ENCODE results near the gene AP3D1.
"Not testable (repeated sequence)": the region's sequence is repeated elsewhere in the genome, so short reads cannot be mapped to it uniquely, and the experiment has no call there.

AP3D1 gene

GRCh38 chr19:2108251-2109016, 42.9 kb downstream of the AP3D1 start:
- DNase-seq = no peak

- DNase-seq = no peak
Measured at GRCh38 chr19:2103045-2103707, 48.2 kb downstream of the AP3D1 start.

DNA sequence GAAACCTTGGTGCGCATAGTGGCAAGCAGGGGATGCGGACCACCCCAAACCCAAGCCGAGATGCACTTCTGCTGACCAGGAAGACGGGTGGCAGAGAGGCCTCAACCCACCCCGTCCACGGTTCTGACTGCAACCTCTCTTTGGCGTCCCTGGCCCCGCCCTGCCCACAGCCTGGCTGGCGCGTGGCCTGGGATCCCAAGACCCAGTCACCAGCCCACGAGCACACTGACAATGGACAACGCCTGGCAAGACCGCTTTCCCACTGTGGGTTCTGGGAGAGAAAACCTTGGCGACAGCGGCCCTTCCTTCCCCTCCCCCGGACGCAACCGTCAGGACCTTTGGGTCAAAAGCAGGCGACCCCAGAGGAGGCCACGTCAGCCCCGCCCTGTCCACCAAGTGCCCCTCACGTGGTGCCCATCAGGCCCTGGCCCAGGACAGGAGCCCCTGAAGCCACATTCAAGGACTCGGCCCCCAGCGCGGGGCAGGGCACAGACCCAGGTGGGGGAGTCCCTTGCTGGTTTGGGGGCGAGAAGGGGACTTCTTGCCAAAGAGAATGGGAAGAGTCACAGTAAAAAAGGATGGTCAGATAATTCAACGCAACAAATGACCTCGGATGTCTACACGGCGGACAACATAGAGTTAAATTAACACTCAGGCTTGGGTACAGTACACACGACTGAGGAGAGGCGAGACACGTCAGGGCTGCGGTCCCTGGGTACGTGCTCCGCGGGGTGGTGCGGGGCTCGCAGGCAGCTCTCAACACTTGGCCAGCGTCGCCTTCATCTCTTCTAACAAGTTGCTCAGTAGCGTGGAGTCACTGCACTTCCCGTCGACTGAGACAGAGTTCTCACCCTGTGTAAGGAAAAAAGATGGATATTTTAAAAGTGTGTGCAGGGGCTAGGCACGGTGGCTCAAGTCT, 49.7 kb downstream of the AP3D1 start:
- no peak for DNase-seq

DNA sequence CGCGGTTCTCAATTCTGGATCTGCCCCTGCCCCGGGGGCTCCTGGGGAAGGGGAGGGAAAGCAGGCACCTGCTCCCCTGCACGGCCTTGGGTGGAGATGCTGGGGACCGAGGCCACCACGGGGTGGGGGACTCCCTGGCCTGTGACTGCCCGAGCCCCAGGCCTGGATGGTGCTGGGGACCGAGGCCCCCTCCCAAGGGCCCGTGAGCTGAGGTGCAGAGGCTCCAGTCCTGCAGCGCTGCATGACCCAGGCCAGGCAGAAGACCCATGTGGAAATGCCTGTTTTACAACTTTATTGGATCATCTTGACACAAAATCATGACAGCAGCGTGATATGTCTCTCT, 50.7 kb downstream of the AP3D1 start:
- DNase-seq = no peak

GRCh38 chr19:2099937-2100718, 51.2 kb downstream of the AP3D1 start:
- no peak for DNase-seq

DNA sequence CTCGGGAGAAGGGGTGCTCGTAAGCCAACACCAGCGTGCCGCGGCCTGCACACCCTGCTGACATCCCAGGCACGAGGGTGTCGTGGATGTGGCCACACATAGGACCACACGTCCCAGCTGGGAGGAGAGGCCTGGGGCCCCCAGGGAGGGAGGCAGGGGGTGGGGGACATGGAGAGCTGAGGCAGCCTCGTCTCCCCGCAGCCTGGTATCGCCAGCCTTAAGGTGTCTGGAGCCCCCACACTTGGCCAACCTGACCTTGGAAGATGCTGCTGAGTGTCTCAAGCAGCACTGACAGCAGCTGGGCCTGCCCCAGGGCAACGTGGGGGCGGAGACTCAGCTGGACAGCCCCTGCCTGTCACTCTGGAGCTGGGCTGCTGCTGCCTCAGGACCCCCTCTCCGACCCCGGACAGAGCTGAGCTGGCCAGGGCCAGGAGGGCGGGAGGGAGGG, 52.3 kb downstream of the AP3D1 start:
- no peak for DNase-seq

GRCh38 chr19:2097886-2098327, 53.5 kb downstream of the AP3D1 start:
- DNase-seq = no peak

- DNase-seq = peak; percentile 57
Measured at GRCh38 chr19:2097203-2097885, 54.0 kb downstream of the AP3D1 start.

GRCh38 chr19:2096480-2097202, 54.7 kb downstream of the AP3D1 start, which contains the start of gene IZUMO4:
Gene IZUMO4, plus strand, starts transcription at chr19:2096915. Its CDS starts 31 bp downstream, at chr19:2096946.
- peak; percentile 100 for DNase-seq

- peak; percentile 90 for DNase-seq
Measured at GRCh38 chr19:2096034-2096479, 55.3 kb downstream of the AP3D1 start, which contains the start of gene MOB3A. Gene MOB3A, minus strand, starts transcription at chr19:2096326. Its CDS starts 17,766 bp downstream, at chr19:2078560.

DNA sequence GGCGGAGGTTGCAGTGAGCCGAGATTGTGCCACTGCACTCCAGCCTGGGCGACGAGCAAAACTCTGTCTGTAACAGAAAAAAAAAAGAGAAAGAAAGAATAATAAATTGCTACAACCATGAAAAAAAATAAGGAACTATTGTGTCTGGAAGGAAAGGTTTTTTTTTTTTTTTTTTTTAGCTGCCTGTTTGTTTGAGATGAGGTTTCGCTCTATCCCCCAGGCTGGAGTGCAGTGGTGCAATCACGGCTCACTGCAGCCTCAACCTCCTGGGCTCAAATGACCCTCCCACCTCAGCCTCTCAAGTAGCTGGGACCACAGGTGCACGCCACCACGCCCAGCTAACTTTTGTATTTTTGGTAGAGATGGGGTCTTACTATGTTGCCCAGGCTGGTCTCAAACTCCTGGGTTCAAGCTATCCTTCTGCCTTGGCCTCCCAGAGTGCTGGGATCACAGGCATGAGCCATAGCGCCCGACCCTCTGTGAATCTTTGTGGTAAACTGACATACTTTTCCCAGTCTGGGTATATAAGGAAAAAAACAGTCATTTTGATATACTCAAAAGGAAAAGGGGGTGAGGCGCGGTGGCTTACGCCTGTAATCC, 59.3 kb downstream of the AP3D1 start:
- not testable (repeated sequence) for DNase-seq

DNA sequence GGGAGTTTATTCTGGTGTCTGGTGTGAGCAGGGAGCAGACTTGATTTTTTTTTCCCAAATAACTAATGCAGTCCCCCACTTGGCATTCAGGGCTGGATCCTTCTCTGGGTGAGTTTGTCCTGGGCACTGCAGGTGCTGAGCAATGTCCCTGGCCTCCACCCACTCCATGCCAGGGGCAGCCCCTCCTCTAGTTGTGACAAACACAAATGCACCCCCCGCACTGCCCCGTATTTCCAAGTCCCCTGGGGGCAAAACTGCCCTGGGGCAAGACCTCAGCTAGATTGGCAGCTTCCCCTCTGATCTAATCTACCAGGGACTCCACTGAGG, 61.7 kb downstream of the AP3D1 start:
- DNase-seq = no peak

- peak; percentile 44 for DNase-seq
Measured at GRCh38 chr19:2089001-2089711, 62.2 kb downstream of the AP3D1 start.

GRCh38 chr19:2087621-2088100, 63.7 kb downstream of the AP3D1 start:
- DNase-seq = peak; percentile 41

DNA sequence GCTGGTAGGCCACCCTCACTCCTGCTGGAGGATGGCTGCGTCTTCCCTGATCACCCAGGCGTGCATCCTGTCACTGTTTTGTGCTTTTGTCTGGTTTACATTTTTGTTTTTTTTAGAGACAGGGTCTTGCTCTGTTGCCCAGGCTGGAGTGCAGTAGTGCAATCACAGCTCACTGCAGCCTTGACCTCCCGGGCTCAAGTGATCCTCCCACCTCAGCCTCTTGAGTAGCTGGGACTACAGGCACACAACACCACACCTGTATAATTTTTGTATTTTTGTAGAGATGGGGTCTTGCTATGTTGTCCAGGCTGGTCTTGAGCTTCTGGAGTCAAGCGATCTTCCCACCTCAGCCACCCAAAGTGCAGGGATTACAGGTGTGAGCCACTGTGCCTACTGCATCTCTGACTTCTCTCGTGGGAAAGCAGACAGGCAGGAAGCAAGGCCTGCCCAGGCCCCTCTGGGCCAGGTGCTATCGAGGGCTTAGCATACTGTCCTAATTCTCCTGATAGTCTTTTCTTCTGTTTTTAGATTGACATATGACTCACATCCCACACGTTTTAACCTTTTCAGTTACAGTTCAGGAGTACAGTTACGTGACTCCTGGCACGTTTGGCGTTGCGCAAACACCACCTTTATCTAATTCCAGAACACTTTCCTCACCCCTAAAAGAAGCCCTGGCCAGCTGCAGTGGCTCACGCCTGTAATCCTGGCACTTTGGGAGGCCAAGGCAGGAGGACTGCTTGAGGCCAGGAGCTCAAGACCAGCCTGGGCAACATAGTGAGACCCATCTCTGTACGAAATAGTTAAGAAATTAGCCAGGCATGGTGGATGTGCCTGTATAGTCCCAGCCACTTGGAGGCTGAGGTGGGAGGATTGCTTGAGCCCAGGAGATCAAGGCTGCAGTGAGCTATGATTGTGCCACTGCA, 64.4 kb downstream of the AP3D1 start:
- DNase-seq = peak; percentile 71

GRCh38 chr19:2084993-2085720, 66.2 kb downstream of the AP3D1 start:
- DNase-seq = peak; percentile 99

DNA sequence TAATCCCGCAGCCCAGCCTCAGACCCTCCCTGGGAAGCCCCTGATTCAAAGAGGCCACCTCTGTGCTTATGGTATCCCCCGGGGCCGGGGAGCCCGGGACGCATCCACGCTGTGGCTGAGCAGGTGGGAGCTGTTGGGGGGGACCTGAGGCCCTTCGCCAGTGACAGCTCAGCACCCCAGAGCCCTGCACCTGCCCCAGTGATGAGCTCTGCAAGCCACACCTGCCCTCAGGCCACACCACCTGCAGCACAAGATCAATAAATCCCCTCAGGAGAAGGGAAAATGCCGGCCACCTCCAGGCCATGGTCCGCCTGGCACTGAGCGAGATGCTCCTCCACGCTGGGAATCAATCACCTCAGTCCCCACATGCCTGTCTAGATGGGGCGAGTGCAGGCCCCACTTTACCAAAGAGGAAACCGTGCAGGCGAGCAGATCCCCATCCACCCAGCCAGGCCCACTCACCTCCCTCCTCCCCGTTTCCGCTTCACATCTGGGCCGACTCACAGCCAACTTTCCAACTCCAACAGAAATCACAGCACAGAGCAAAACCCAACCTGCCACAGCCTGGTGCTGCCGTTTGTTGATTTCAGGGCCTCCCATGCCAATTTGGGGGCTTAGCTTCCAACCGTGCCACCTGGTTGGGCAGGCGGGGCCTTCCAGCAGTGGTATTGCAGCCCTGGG, 68.1 kb downstream of the AP3D1 start:
- DNase-seq = peak; percentile 87

All from activated CD4-positive, alpha-beta T cell treated with anti-CD3 and anti-CD28 coated beads, Interleukin-10, Interleukin-2, amounts not matched to agents 100 ng/mL and 50 ng/mL, durations not matched to agents 16 hours and 8 hours (primary cell).